BLaER1 treated with 17β-estradiol and CSF1 and Interleukin-3, amounts not matched to agents 10 nM and 100 nM (cell line): ENCODE measurements around the gene SERPINE2.

Source experiments
- H3K27ac ChIP-seq, 11 experiments: shearing (Covaris generic); formaldehyde crosslinking; 2 replicates each; pipeline ENCODE4 v1.8.1; 2022
- H3K27me3 ChIP-seq, 11 experiments: shearing (Covaris generic); formaldehyde crosslinking; 2 replicates each; pipeline ENCODE4 v1.8.1; 2022
- H3K36me3 ChIP-seq, 11 experiments: shearing (Covaris generic); formaldehyde crosslinking; 2 replicates each; pipeline ENCODE4 v1.8.1; 2022
- H3K4me1 ChIP-seq, 10 experiments: shearing (Covaris generic); formaldehyde crosslinking; 2 replicates each; pipeline ENCODE4 v1.8.1; 2022
- H3K4me2 ChIP-seq, 11 experiments: shearing (Covaris generic); formaldehyde crosslinking; 2 replicates each; pipeline ENCODE4 v1.8.1; 2022
- H3K4me3 ChIP-seq, 10 experiments: shearing (Covaris generic); formaldehyde crosslinking; 2 replicates each; pipeline ENCODE4 v1.8.1; 2022
- H3K9ac ChIP-seq, 11 experiments: shearing (Covaris generic); formaldehyde crosslinking; 2 replicates each; pipeline ENCODE4 v1.8.1; 2022
- H3K9me3 ChIP-seq, 11 experiments: shearing (Covaris generic); formaldehyde crosslinking; replicated peaks in 1 of 11; 2 replicates each; pipeline ENCODE4 v1.8.1; 2022
- H4K20me1 ChIP-seq, 11 experiments: shearing (Covaris generic); formaldehyde crosslinking; 2 replicates each; pipeline ENCODE4 v1.8.1; 2022
- Cebpa-rat ChIP-seq, 11 experiments: shearing (Covaris generic); IDR thresholded peaks; 2 replicates each; pipeline ENCODE4 v1.8.1; 2022

SERPINE2 gene

DNA sequence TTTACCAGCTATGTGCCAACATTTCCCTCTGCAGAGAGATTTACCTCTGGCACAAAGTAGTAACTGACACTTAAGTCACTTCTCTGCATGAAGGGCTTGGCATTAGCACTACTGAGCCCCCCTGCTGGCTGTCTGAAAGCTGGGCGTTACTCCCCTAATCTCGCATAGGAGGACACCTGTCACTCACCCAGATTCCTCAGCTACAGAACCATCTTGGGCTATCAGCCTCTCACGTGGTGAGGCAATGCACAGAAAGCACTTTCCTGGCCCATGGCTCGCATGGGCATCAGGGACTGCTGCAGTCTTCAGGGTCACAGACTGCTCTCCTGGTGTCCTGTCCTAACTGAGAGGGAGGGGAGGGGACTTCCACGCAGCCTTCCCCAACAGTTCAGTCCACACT, 12.0 kb downstream of the SERPINE2 start:
- no peak overlapping the region for H3K4me3 ChIP-seq
- peak overlapping the region in 8 of 11 experiments; percentile 55 to 76 (median 69); a peak in 15 of 22 replicates for H3K27ac ChIP-seq
- peaks cover 5 to 26% (median 10%) of the 10 kb centered on the region in 11 experiments; a peak in 17 of 22 replicates for H3K9me3 ChIP-seq
- no peak for TF ChIP-seq Cebpa-rat (IDR thresholded peaks at IDR 0.05)
- peaks cover 0 to 20% (median 10%) of the 10 kb centered on the region in 11 experiments; a peak in 10 of 22 replicates for H3K36me3 ChIP-seq
- no peaks in the 10 kb centered on the region for H3K27me3 ChIP-seq
- H3K4me2 ChIP-seq = peak overlapping the region; percentile 73 to 90 (median 82)
- peaks cover 20 to 66% (median 49%) of the 10 kb centered on the region in 10 experiments for H3K4me1 ChIP-seq
- H4K20me1 ChIP-seq = peaks cover 0 to 15% (median 0%) of the 10 kb centered on the region in 11 experiments; a peak in 2 of 22 replicates
- no peak overlapping the region for H3K9ac ChIP-seq

DNA sequence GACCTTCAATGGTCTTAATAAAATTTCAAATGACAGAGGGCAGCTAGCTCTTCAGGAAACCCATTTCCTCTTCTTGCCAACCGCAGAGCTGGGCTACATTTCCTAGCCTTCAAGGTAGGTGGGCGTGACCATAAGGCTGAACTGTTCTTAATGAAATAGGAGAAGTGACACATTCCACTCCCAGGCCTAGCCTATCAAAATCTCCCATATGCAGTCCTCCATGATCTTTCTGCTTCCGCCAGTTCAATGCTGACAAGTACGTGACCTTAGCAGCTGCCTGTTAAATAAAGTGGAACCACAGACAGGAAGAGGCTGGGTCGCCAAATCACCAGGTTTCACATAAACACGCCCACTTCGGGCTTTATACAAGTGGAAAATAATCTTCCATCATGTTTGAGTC, 13.2 kb downstream of the SERPINE2 start:
- Histone ChIP-seq H3K4me1 (peaks cover 20 to 60% (median 45%) of the 10 kb centered on the region in 10 experiments), H3K27ac (peak overlapping the region in 10 of 11 experiments; percentile 32 to 76 (median 66); a peak in 19 of 22 replicates), H4K20me1 (peaks cover 0 to 15% (median 0%) of the 10 kb centered on the region in 11 experiments; a peak in 2 of 22 replicates), H3K27me3 (no peaks in the 10 kb centered on the region), H3K9ac (peak overlapping the region in 3 of 11 experiments; percentile 16 to 54 (median 46); a peak in 2 of 22 replicates), H3K4me3 (peak overlapping the region in 6 of 10 experiments; percentile 10 to 46 (median 33); a peak in 9 of 20 replicates), H3K4me2 (peak overlapping the region; percentile 73 to 90 (median 82)), H3K36me3 (peaks cover 0 to 9% (median under 1%) of the 10 kb centered on the region in 11 experiments; a peak in 6 of 22 replicates), H3K9me3 (peaks cover 0 to 16% (median under 1%) of the 10 kb centered on the region in 11 experiments; a peak in 10 of 22 replicates)
- TF ChIP-seq Cebpa-rat (IDR thresholded peaks at IDR 0.05) = no peak

- peak overlapping the region in 9 of 11 experiments; percentile 76 to 90 (median 82); a peak in 16 of 22 replicates for H3K4me2 ChIP-seq
- TF ChIP-seq Cebpa-rat (IDR thresholded peaks at IDR 0.05) = no peak
- H3K4me1 ChIP-seq = peaks cover 20 to 60% (median 45%) of the 10 kb centered on the region in 10 experiments
- H3K36me3 ChIP-seq = no peaks in the 10 kb centered on the region
- peaks cover 0 to 15% (median 0%) of the 10 kb centered on the region in 11 experiments; a peak in 2 of 22 replicates for H4K20me1 ChIP-seq
- H3K4me3 ChIP-seq = no peak overlapping the region
- H3K9ac ChIP-seq = no peak overlapping the region
- no peak overlapping the region for H3K27ac ChIP-seq
- H3K9me3 ChIP-seq = peaks cover 0 to 5% (median 0%) of the 10 kb centered on the region in 11 experiments; a peak in 2 of 22 replicates
- no peaks in the 10 kb centered on the region for H3K27me3 ChIP-seq
These were observed 14.8 kb downstream of the SERPINE2 start for GRCh38 chr2:224024270-224024669.

- no peaks in the 10 kb centered on the region for H3K36me3 ChIP-seq
- no peaks in the 10 kb centered on the region for H3K27me3 ChIP-seq
- H3K4me2 ChIP-seq = no peak overlapping the region
- no peak overlapping the region for H3K4me3 ChIP-seq
- H3K9ac ChIP-seq = no peak overlapping the region
- no peak overlapping the region for H3K27ac ChIP-seq
- peaks cover 0 to 5% (median 0%) of the 10 kb centered on the region in 11 experiments; a peak in 2 of 22 replicates for H3K9me3 ChIP-seq
- TF ChIP-seq Cebpa-rat (IDR thresholded peaks at IDR 0.05) = no peak
- H4K20me1 ChIP-seq = peaks cover 0 to 15% (median 0%) of the 10 kb centered on the region in 11 experiments; a peak in 2 of 22 replicates
- peaks cover 20 to 58% (median 43%) of the 10 kb centered on the region in 10 experiments for H3K4me1 ChIP-seq
These were observed 15.9 kb downstream of the SERPINE2 start for GRCh38 chr2:224023188-224023587.

- H3K4me1 ChIP-seq = peaks cover 16 to 58% (median 43%) of the 10 kb centered on the region in 10 experiments
- H3K4me2 ChIP-seq = no peak overlapping the region
- no peak overlapping the region for H3K4me3 ChIP-seq
- no peaks in the 10 kb centered on the region for H3K36me3 ChIP-seq
- H3K9ac ChIP-seq = no peak overlapping the region
- H3K27me3 ChIP-seq = no peaks in the 10 kb centered on the region
- TF ChIP-seq Cebpa-rat (IDR thresholded peaks at IDR 0.05) = no peak
- peaks cover 0 to 5% (median 0%) of the 10 kb centered on the region in 11 experiments; a peak in 2 of 22 replicates for H3K9me3 ChIP-seq
- H4K20me1 ChIP-seq = peaks cover 0 to 15% (median 0%) of the 10 kb centered on the region in 11 experiments; a peak in 2 of 22 replicates
- H3K27ac ChIP-seq = no peak overlapping the region
These were observed 16.6 kb downstream of the SERPINE2 start for GRCh38 chr2:224022486-224022885.

DNA sequence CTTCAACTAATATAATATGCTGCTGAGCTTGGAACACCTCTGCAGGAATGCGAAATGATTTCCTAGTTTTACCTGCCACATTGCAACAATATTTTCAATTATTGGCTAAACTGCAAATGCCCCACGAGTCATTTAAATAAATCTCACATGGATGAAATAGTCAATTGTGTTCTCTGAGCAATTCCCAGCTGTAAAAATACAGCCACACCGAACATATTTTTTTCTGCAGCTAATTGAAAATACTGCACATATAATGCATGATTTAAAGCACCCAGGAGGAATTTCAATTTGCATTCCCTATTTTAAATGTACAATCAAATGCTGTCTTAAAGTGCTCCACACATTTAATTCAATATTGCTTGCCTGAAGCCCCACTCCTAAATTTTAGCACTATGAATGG, 18.6 kb downstream of the SERPINE2 start:
- H3K4me2 ChIP-seq = no peak overlapping the region
- no peak overlapping the region for H3K4me3 ChIP-seq
- H4K20me1 ChIP-seq = peaks cover 0 to 14% (median 0%) of the 10 kb centered on the region in 11 experiments; a peak in 2 of 22 replicates
- H3K9ac ChIP-seq = no peak overlapping the region
- TF ChIP-seq Cebpa-rat (IDR thresholded peaks at IDR 0.05) = no peak
- H3K27me3 ChIP-seq = no peaks in the 10 kb centered on the region
- no peak overlapping the region for H3K27ac ChIP-seq
- peaks cover 0 to 5% (median 0%) of the 10 kb centered on the region in 11 experiments; a peak in 2 of 22 replicates for H3K9me3 ChIP-seq
- H3K36me3 ChIP-seq = no peaks in the 10 kb centered on the region
- peaks cover 0 to 40% (median 27%) of the 10 kb centered on the region in 10 experiments; a peak in 18 of 20 replicates for H3K4me1 ChIP-seq

- no peaks in the 10 kb centered on the region; a peak in 1 of 22 replicates for H4K20me1 ChIP-seq
- no peaks in the 10 kb centered on the region for H3K27me3 ChIP-seq
- peaks cover 0 to 5% (median 0%) of the 10 kb centered on the region in 11 experiments; a peak in 2 of 22 replicates for H3K9me3 ChIP-seq
- peaks cover 0 to 22% (median 14%) of the 10 kb centered on the region in 10 experiments; a peak in 17 of 20 replicates for H3K4me1 ChIP-seq
- H3K9ac ChIP-seq = no peak overlapping the region
- peak overlapping the region in 3 of 11 experiments; percentile 12 to 48 (median 13); a peak in 4 of 22 replicates for H3K27ac ChIP-seq
- TF ChIP-seq Cebpa-rat (IDR thresholded peaks at IDR 0.05) = no peak
- H3K4me3 ChIP-seq = no peak overlapping the region
- H3K4me2 ChIP-seq = peak overlapping the region; percentile 10 to 73 (median 64); a peak in 19 of 22 replicates
- no peaks in the 10 kb centered on the region for H3K36me3 ChIP-seq
These were observed 21.1 kb downstream of the SERPINE2 start for GRCh38 chr2:224017957-224018356.

DNA sequence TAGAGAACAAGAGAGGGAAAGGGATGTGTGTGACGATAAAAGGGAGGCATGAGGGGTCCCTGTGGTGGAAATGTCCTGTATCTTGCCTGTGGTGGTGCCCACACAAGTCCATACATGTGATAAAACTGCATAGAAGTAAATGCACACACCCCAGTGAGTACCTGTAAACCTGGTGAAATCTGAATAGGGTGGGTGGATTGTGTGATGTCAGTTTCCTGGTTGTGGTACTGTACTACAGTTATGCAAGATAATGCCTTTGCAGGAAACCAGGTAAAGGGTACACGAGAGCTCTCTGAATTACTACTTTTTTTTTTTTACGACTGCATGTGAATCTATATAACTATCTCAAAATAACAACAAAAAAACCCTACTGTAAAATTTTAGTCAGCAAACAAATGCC, 22.1 kb downstream of the SERPINE2 start:
- Histone ChIP-seq H4K20me1 (no peaks in the 10 kb centered on the region; a peak in 1 of 22 replicates), H3K4me3 (no peak overlapping the region), H3K27ac (no peak overlapping the region), H3K27me3 (no peaks in the 10 kb centered on the region), H3K4me1 (peaks cover 0 to 17% (median 14%) of the 10 kb centered on the region in 10 experiments; a peak in 17 of 20 replicates), H3K4me2 (no peak overlapping the region), H3K36me3 (no peaks in the 10 kb centered on the region), H3K9ac (no peak overlapping the region), H3K9me3 (peaks cover 0 to 1% (median 0%) of the 10 kb centered on the region in 11 experiments; a peak in 3 of 22 replicates)
- no peak for TF ChIP-seq Cebpa-rat (IDR thresholded peaks at IDR 0.05)

GRCh38 chr2:224014336-224014735, 24.8 kb downstream of the SERPINE2 start:
- no peak for TF ChIP-seq Cebpa-rat (IDR thresholded peaks at IDR 0.05)
- Histone ChIP-seq H3K27ac (no peak overlapping the region), H3K4me3 (no peak overlapping the region), H3K36me3 (no peaks in the 10 kb centered on the region), H4K20me1 (no peaks in the 10 kb centered on the region; a peak in 1 of 22 replicates), H3K9me3 (peaks cover 0 to 4% (median 0%) of the 10 kb centered on the region in 11 experiments; a peak in 1 of 22 replicates), H3K9ac (no peak overlapping the region), H3K27me3 (no peaks in the 10 kb centered on the region), H3K4me2 (no peak overlapping the region), H3K4me1 (peaks cover 9 to 27% (median 16%) of the 10 kb centered on the region in 10 experiments; a peak in 19 of 20 replicates)
